ENCODE results near the gene MRPS33.
"Not testable (repeated sequence)": the region's sequence is repeated elsewhere in the genome, so short reads cannot be mapped to it uniquely, and the experiment has no call there.

MRPS33 gene

DNA sequence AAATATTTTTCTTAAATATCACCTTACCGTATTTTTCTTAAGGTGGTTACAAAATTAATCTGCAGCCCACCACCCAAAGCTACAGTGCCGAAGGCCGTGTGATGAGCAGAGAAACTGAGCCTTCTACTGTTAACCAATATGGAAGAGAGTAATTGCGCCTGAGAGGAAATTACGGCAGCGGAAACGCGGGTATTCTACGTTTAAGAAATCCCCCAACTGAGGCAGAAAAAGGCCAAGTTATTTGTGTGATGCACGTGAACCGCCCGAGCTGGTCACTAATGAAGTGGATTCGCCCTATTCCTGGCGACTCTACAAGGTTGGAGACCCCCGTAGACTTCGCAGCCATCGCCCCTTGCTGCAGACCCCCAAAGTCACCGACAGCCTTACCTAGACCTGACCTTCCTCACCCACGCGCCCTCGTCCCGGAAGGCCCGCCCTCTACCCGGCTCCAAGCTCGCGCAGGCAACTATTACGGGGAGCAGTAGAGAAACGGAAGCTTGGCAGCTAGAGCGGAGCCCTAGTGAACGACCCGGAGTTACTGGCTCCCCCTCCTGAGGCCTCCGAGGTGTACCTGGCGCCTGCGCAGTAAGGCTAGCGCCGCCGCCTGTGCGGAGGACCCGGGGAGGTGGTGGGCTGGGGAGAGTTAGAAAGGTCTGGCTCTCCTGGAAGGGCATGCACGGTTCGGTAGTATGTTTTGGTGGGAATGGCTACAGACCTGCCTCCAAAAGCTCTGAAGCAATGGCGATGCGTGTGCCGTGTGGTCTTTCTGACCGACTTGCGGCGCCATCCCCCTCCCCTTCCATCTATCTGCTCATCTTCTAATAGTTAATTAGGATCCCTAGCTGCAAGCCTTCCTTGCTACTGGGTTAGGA, at the start of gene MRPS33:
Gene MRPS33 (minus strand): TSS at position 429 of the 872 bp plus-strand sequence. CDS start 4,319 bp downstream, outside the sequence.
- Mint-ChIP-seq H3K4me3 (peak within 1 kb of the TSS; percentile 84), H3K27ac (peak within 1 kb of the TSS; percentile 90), H3K27me3 (peaks cover 22% of the 10 kb centered on the region), H3K9me3 (peaks cover 9% of the 10 kb centered on the region), H3K36me3 (ENCODE audit: low read depth) (peaks cover 17% of the 10 kb centered on the region), H3K4me1 (ENCODE audit: low read depth) (peaks cover 16% of the 10 kb centered on the region)
- intact Hi-C loops (cut with micrococcal nuclease): loop anchor here (1.0 to 10.0 kb wide), 2 partner anchors 89 to 320 kb away; partner anchors contain the start of gene NDUFB2

DNA sequence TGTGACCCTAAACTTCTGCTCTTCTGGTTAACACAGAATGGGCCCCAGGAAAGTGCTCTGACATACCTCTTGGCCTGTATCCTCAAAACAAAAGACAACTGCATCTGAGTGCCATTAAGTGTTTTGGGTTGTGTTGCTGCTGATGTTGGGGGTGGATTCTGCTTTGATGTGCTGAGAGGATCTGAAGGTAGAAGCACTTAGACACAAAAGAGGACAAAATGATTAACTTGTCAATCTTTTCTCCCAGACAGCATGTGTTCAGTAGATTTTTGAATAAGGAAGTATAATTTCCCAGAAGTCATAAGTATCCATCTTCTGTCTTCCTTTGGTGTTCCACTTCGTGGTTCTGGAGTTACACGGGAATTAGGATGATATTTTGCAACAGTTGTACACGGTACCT, 43.0 kb upstream of the MRPS33 start:
- Mint-ChIP-seq H3K27ac (no peak overlapping the region), H3K4me1 (ENCODE audit: low read depth) (peaks cover 5% of the 10 kb centered on the region), H3K9me3 (no peaks in the 10 kb centered on the region), H3K4me3 (no peak overlapping the region), H3K36me3 (ENCODE audit: low read depth) (no peaks in the 10 kb centered on the region), H3K27me3 (peaks cover 9% of the 10 kb centered on the region)
- intact Hi-C loops (cut with micrococcal nuclease): no loop called here

DNA sequence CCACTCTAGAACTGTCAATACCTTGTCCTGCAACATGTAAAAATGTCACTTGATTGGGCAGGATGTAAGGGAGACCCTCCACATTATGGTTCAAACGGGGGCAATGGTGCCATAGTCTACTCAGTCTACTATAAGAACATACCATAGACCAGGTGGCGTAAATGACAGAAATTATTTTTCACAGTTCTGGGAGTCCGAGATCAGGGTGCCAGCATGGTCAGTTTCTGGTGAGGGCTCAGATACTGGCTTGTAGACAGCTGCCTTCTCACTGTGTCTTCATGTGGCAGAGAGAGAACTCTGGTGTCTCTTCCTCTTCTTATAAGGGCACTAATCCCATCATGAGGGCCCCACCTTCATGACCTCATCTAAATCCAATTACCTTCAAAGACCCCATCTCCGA, 40.4 kb upstream of the MRPS33 start:
- H3K36me3 Mint-ChIP-seq (ENCODE audit: low read depth): no peaks in the 10 kb centered on the region
- peaks cover 11% of the 10 kb centered on the region for H3K27me3 Mint-ChIP-seq
- H3K9me3 Mint-ChIP-seq: no peaks in the 10 kb centered on the region
- intact Hi-C loops (cut with micrococcal nuclease): no loop called here
- H3K27ac Mint-ChIP-seq: no peak overlapping the region
- H3K4me3 Mint-ChIP-seq: no peak overlapping the region
- peaks cover 5% of the 10 kb centered on the region for H3K4me1 Mint-ChIP-seq (ENCODE audit: low read depth)

DNA sequence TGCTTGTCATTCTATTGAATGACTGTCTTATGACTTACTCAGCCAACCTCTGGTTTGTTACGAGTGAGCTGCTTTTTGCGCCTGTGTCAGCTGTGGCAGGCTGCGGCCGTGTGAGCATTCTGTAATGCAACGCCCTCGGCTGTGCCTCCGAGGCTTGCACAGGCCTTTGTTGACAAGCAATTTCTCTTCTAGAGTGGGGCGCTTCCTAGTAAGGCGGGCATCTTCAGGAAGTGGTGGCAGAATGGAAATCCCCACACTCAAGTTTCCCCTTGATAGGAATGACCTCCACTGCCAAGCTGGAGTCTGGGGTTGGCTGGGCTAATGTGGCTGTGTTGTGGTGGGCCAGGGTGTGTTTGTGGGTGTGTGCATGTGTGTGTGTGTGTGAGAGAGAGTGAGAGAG, 38.9 kb upstream of the MRPS33 start:
- intact Hi-C loops (cut with micrococcal nuclease): no loop called here
- Mint-ChIP-seq H3K36me3 (ENCODE audit: low read depth) (no peaks in the 10 kb centered on the region), H3K9me3 (no peaks in the 10 kb centered on the region), H3K4me1 (ENCODE audit: low read depth) (peaks cover 5% of the 10 kb centered on the region), H3K4me3 (no peak overlapping the region), H3K27me3 (peaks cover 9% of the 10 kb centered on the region), H3K27ac (no peak overlapping the region)

DNA sequence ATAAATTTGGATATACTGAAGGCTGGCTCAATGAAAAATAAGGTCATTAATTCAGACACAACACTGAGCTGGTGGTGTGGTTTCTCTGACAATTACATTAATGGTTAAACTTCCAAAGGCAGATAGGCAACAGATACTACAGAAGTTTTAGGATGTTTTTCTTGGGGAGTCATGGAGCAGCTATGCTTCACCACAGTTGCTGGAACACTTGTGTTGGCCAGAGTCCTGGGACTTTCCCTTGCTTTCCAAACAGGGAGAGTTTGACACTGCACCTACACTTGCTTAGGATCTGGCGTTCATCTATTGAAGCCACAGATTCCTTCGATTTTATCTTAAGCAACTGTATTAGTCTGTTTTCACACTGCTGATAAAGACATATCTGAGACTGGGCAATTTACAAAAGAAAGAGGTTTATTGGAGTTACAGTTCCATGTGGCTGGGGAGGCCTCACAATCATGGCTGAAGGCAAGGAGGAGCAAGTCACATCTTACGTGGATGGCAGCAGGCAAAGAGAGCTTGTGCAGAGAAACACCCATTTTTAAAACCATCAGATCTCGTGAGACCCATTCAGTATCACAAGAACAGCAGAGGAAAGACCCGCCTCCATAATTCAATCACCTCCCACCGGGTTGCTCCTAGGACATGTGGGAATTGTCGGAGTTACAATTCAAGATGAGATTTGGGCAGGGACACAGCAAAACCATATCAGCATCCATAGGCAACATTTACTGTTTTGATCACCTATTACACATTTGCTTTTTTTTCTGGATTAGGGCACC, 31.3 kb upstream of the MRPS33 start:
- Mint-ChIP-seq H3K9me3 (no peaks in the 10 kb centered on the region), H3K4me3 (no peak overlapping the region), H3K4me1 (ENCODE audit: low read depth) (no peaks in the 10 kb centered on the region), H3K27me3 (peaks cover 6% of the 10 kb centered on the region), H3K27ac (no peak overlapping the region), H3K36me3 (ENCODE audit: low read depth) (no peaks in the 10 kb centered on the region)
- intact Hi-C loops (cut with micrococcal nuclease): no loop called here

DNA sequence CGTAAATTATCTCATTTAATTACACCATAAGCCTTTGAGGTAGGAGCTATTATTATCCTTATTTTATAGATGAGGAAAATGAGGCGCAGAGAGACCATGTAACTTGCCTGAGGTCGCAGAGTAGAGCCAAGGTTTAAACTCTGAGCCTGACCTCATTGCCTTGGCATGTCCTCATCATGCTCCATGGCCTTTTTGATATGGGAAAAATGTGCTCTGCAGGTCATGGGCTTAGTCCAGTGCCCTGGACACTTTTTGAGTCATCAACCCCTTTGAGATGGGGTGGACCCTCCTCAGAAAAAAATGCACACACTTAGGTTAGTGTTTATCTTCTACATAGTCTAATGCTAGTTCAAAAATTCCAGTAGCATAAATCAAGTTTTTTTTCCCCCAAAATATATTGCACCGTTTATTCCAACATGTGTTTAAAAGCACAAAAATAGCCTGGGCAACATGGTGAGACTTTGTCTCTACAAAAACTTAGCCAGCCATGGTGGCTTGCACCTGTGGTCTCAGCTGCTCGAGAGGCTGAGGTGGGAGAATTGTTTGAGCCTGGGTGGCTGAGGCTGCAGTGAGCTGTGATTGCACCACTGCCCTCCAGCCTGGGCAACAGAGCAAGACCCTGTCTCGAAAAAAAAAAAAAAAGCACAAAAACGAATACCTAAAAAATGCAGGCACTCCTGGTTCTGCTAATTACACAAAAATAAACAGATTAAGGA, 30.5 kb upstream of the MRPS33 start:
- Mint-ChIP-seq H3K27me3 (peaks cover 4% of the 10 kb centered on the region), H3K4me3 (no peak overlapping the region), H3K4me1 (ENCODE audit: low read depth) (no peaks in the 10 kb centered on the region), H3K36me3 (ENCODE audit: low read depth) (no peaks in the 10 kb centered on the region), H3K9me3 (no peaks in the 10 kb centered on the region), H3K27ac (no peak overlapping the region)
- intact Hi-C loops (cut with micrococcal nuclease): no loop called here

DNA sequence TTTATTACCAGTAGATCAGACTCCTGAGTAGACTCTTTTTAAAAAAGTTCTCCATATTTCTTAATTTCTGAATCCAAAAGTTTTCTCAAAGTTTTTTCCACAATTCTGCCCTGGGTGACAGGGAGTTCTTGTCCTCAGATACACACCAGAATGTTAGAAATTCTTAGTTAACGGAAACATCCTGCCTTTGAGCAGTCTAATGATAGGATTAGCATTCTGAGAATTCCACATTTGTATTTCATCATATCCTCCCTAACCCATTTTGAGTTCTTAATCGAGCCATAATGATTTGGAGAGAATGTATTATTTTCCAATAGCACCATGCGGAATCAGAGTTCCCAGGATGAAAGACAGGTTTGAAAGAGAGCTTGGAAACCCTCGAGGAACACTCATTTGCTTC, 28.9 kb upstream of the MRPS33 start:
- Mint-ChIP-seq H3K36me3 (ENCODE audit: low read depth) (no peaks in the 10 kb centered on the region), H3K9me3 (no peaks in the 10 kb centered on the region), H3K4me1 (ENCODE audit: low read depth) (peaks cover 8% of the 10 kb centered on the region), H3K4me3 (no peak overlapping the region), H3K27ac (no peak overlapping the region), H3K27me3 (peaks cover 5% of the 10 kb centered on the region)
- intact Hi-C loops (cut with micrococcal nuclease): no loop called here

DNA sequence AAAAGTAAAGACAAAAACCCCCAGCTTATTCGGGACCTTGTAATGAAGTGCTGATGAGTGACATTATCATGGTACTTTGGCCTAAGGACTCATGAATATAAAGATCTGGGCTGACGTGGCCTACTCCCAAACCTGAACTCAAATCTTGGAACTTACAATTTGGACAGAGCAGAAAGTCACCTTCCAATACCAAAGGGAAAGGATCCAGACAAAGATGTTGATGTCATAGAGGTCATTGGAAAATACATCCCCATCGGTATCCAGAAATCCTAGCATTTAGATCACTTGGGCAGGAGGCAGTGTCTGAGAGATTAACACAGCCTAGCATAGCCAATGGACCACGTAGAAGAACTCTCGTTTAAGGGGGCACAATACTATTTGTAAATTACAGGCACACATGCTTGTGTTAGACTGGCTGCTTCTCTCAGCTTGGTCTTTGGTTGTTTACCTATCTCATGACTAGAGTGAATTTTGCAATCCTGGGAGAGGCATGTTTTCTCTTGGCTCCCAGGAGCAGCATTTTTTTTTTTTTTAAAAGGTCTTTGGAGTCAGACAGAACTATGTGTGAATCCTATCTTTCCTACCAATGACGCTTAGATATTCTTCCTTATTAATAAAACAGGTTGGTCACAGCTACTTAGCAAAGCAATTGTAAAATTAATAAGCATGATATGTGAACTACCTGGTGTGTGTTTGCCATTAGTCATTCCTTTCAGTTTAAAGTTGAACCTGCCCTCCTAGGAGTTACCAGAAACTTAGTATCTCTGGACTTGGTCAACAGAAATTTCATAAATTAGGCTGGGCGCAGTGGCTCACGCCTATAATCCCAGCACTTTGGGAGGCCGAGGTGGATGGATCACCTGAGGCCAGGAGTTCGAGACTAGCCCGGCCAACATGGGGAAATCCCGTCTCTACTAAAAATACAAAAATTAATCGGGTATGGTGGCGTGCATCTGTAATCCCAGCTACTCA, 27.8 kb upstream of the MRPS33 start:
- intact Hi-C loops (cut with micrococcal nuclease): no loop called here
- Mint-ChIP-seq H3K9me3 (no peaks in the 10 kb centered on the region), H3K36me3 (ENCODE audit: low read depth) (no peaks in the 10 kb centered on the region), H3K27me3 (peaks cover 1% of the 10 kb centered on the region), H3K4me3 (no peak overlapping the region), H3K27ac (no peak overlapping the region), H3K4me1 (ENCODE audit: low read depth) (peaks cover 8% of the 10 kb centered on the region)

DNA sequence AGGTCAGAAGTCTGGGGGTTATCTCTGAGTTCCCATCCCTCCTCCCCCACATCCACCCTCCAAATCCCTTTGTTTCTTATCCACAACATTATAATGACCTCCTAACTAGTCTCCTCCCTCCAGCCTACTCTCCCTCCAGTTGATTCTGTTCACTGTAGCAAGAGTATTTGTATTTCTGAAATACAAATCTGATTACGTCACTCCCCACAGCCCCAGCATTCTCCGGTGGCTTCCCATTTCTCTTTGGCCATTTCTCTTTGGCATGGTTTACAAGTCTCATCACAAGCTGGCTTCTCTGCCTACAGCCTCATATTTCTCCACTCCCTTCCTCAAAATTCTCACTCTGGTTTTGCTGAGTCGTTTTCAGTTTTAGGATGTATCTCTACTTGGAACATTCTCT, 24.6 kb upstream of the MRPS33 start:
- no peak overlapping the region for H3K27ac Mint-ChIP-seq
- H3K4me1 Mint-ChIP-seq (ENCODE audit: low read depth): peaks cover 8% of the 10 kb centered on the region
- peaks cover 1% of the 10 kb centered on the region for H3K27me3 Mint-ChIP-seq
- no peak overlapping the region for H3K4me3 Mint-ChIP-seq
- intact Hi-C loops (cut with micrococcal nuclease): no loop called here
- H3K36me3 Mint-ChIP-seq (ENCODE audit: low read depth): no peaks in the 10 kb centered on the region
- H3K9me3 Mint-ChIP-seq: no peaks in the 10 kb centered on the region

DNA sequence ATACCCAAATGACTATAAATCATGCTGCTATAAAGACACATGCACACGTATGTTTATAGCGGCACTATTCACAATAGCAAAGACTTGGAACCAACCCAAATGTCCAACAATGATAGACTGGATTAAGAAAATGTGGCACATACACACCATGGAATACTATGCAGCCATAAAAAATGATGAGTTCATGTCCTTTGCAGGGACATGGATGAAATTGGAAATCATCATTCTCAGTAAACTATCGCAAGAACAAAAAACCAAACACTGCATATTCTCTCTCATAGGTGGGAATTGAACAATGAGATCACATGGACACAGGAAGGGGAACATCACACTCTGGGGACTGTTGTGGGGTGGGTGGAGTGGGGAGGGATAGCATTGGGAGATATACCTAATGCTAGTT, 23.3 kb upstream of the MRPS33 start:
- H3K9me3 Mint-ChIP-seq; H3K27ac Mint-ChIP-seq; H3K36me3 Mint-ChIP-seq (ENCODE audit: low read depth); intact Hi-C loops (cut with micrococcal nuclease); H3K27me3 Mint-ChIP-seq; H3K4me3 Mint-ChIP-seq; H3K4me1 Mint-ChIP-seq (ENCODE audit: low read depth): not testable (repeated sequence)

DNA sequence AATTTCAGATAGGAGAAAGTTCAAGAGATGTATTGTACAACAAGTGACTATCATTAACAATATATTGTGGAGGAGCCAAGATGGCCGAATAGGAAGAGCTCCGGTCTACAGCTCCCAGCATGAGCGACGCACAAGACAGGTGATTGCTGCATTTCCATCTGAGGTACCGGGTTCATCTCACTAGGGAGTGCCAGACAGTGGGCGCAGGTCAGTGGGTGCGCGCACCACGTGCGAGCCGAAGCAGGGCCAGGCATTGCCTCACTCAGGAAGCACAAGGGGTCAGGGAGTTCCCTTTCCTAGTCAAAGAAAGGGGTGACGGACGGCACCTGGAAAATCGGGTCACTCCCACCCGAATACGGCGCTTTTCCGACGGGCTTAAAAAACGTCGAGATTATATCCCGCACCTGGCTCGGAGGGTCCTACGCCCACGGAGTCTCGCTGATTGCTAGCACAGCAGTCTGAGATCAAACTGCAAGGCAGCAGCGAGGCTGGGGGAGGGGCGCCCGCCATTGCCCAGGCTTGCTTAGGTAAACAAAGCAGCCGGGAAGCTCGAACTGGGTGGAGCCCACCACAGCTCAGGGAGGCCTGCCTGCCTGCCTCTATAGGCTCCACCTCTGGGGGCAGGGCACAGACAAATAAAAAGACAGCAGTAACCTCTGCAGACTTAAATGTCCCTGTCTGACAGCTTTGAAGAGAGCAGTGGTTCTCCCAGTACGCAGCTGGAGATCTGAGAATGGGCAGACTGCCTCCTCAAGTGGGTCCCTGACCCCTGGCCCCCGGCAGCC, 18.0 kb upstream of the MRPS33 start:
- H3K27me3 Mint-ChIP-seq; H3K36me3 Mint-ChIP-seq (ENCODE audit: low read depth); H3K4me1 Mint-ChIP-seq (ENCODE audit: low read depth); H3K4me3 Mint-ChIP-seq; H3K27ac Mint-ChIP-seq; intact Hi-C loops (cut with micrococcal nuclease): not testable (repeated sequence)
- peaks cover 16% of the 10 kb centered on the region for H3K9me3 Mint-ChIP-seq

DNA sequence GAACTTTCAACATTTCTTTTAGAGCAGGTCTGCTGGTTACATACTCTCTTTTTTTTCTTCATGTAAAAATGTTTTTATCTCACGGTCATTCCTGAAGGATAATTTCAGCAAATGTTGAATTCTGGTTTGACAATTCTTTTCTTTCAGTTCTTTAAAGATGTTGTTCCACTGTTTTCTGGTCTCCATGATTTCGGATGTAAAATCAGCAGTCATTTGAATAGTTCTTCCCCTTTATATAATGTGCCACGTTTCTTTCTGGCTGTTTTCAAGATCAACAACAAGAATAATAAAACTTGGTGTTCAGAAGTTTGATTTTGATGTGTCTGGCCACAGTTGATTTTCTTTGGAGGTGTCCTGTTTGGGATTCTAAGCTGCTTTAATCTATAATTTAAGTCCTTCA, 14.0 kb upstream of the MRPS33 start:
- intact Hi-C loops (cut with micrococcal nuclease): no loop called here
- Mint-ChIP-seq H3K9me3 (peaks cover 40% of the 10 kb centered on the region), H3K27me3 (peaks cover under 1% of the 10 kb centered on the region), H3K4me1 (ENCODE audit: low read depth) (no peaks in the 10 kb centered on the region), H3K4me3 (no peak overlapping the region), H3K27ac (no peak overlapping the region), H3K36me3 (ENCODE audit: low read depth) (no peaks in the 10 kb centered on the region)
